Adrenal gland (tissue), 12 donors: ENCODE measurements around the gene ZNF763. TPM values are rescaled to one million over a fixed set of nuclear protein-coding genes. Genes with fewer than 3 reads are reported as not detected.

ENCODE experiments used
- polyA plus RNA-seq, 3 donors: library from polyadenylated mRNA; stranded (reverse); fragments of 200-250 nt in 2 of 3; fragments of 350-450 nt in 1 of 3; fragmentation: Illumina TruSeq in 1 of 3; extraction: RNeasy Lipid Tissue Mini Kit (QIAGEN cat#74804) in 1 of 3; gene quantifications; one replicate each; pipeline ENCODE4 v1.2.3, GENCODE V29; 2013 to 2014
- small RNA-seq, 2 donors: library from RNA; depleted of rRNA; stranded (forward); fragments of <200 nt; gene quantifications; one replicate each; pipeline ENCODE3, GENCODE V24; 2016
- total RNA-seq, 9 donors: library from RNA; depleted of rRNA in 4 of 9; stranded (reverse); fragments of >200 nt in 4 of 9; fragments of 120-200 nt in 1 of 9; fragmentation: NEBNext Ultra II Directional in 1 of 9; extraction: Animal tissue kit (Norgen Biotek cat#: 25700) in 1 of 9; gene quantifications; one replicate each; pipeline versions ENCODE4 v1.1.0 to v1.2.4, GENCODE V29; 2013 to 2023
- donor health status: healthy with polysubstance abuse.
- donor health status: Bipolar disorder and iron deficiency.
- donor health status: DM: yes; HTN: yes; CAD: no.
- donor health status: DM: no; HTN: no; CAD: no.
- donor health status: DM: no; HTN: no; CAD: no.
- donor health status: DM: yes; HTN: yes; CAD: no.

The ZNF763 gene
- total and polyA plus RNA-seq, 12 donors: 1.8 to 11.9 (median 4.5) TPM

Small RNA genes lying within 50 kb of the gene (small RNA-seq; reads per million reads assigned to genes)
- gene RNA5SP464 (0 reads per million in 2 donors), gene RNA5SP465 (0 reads per million in 2 donors)

Other genes with a start within 250 kb of the ZNF763 start
- gene ZNF823, start 226.1 kb upstream of the ZNF763 start, total RNA-seq: 1 to 10 TPM; 2.6 to 9.1 (median 4.7) TPM
- 1 to 10 TPM; 2.8 to 4.7 (median 3.6) TPM for gene ZNF823, start 226.1 kb upstream of the ZNF763 start, polyA plus RNA-seq
- 10 to 100 TPM in 2 of 9 donors, 1 to 10 TPM in 7; 2.8 to 14.2 (median 7.7) TPM for gene ZNF441, start 198.0 kb upstream of the ZNF763 start, total RNA-seq
- 1 to 10 TPM; 4.4 to 9.7 (median 6.5) TPM for gene ZNF441, start 198.0 kb upstream of the ZNF763 start, polyA plus RNA-seq
- gene ZNF491, start 166.5 kb upstream of the ZNF763 start, total RNA-seq: 1 to 10 TPM in 8 of 9 donors, under 1 TPM in 1; 0.24 to 7.2 (median 3.7) TPM
- 1 to 10 TPM; 1.2 to 3.5 (median 2.2) TPM for gene ZNF491, start 166.5 kb upstream of the ZNF763 start, polyA plus RNA-seq
- 10 to 100 TPM in 4 of 9 donors, 1 to 10 TPM in 5; 4.0 to 14.5 (median 9.5) TPM for gene ZNF440, start 150.8 kb upstream of the ZNF763 start, total RNA-seq
- 1 to 10 TPM; 3.4 to 7.3 (median 5.9) TPM for gene ZNF440, start 150.8 kb upstream of the ZNF763 start, polyA plus RNA-seq
- 10 to 100 TPM in 1 of 9 donors, 1 to 10 TPM in 8; 2.5 to 13.1 (median 5.7) TPM for gene ZNF439, start 116.3 kb upstream of the ZNF763 start, total RNA-seq
- 1 to 10 TPM; 4.4 to 9.8 (median 6.3) TPM for gene ZNF439, start 116.3 kb upstream of the ZNF763 start, polyA plus RNA-seq
- 100 to 1,000 TPM in 1 of 9 donors, 10 to 100 TPM in 6, 1 to 10 TPM in 2; 5.5 to 138 (median 12.9) TPM for gene ZNF69, start 77.3 kb upstream of the ZNF763 start, total RNA-seq
- gene ZNF69, start 77.3 kb upstream of the ZNF763 start, polyA plus RNA-seq: 10 to 100 TPM in 1 of 3 donors, 1 to 10 TPM in 2; 6.7 to 11.8 (median 6.9) TPM
- 10 to 100 TPM in 5 of 9 donors, 1 to 10 TPM in 4; 5.5 to 19.7 (median 11.7) TPM for gene ZNF700, start 39.9 kb upstream of the ZNF763 start, total RNA-seq
- gene ZNF700, start 39.9 kb upstream of the ZNF763 start, polyA plus RNA-seq: 10 to 100 TPM in 2 of 3 donors, 1 to 10 TPM in 1; 7.9 to 27.3 (median 25.1) TPM
- gene ZNF433, start 70.6 kb downstream of the ZNF763 start, total RNA-seq: 10 to 100 TPM in 1 of 9 donors, 1 to 10 TPM in 8; 3.1 to 21.7 (median 4.4) TPM
- 10 to 100 TPM in 1 of 3 donors, 1 to 10 TPM in 2; 6.5 to 12.3 (median 7.2) TPM for gene ZNF433, start 70.6 kb downstream of the ZNF763 start, polyA plus RNA-seq
- gene ZNF878, start 87.9 kb downstream of the ZNF763 start, total RNA-seq: under 1 TPM in 8 of 9 donors, not detected in 1; 0.25 to 0.68 (median 0.28) TPM
- under 1 TPM; 0.20 to 0.32 (median 0.24) TPM for gene ZNF878, start 87.9 kb downstream of the ZNF763 start, polyA plus RNA-seq
- gene ZNF844, start 99.7 kb downstream of the ZNF763 start, total RNA-seq: 10 to 100 TPM in 3 of 9 donors, 1 to 10 TPM in 6; 5.2 to 14.4 (median 9.9) TPM
- 10 to 100 TPM in 1 of 3 donors, 1 to 10 TPM in 2; 1.2 to 11.2 (median 2.2) TPM for gene ZNF844, start 99.7 kb downstream of the ZNF763 start, polyA plus RNA-seq
- gene ZNF20, start 175.3 kb downstream of the ZNF763 start, total RNA-seq: 1 to 10 TPM; 1.2 to 8.8 (median 4.4) TPM
- gene ZNF20, start 175.3 kb downstream of the ZNF763 start, polyA plus RNA-seq: 1 to 10 TPM; 3.6 to 3.9 (median 3.7) TPM
- 10 to 100 TPM in 2 of 9 donors, 1 to 10 TPM in 7; 5.1 to 14.1 (median 8.8) TPM for gene ZNF625, start 191.7 kb downstream of the ZNF763 start, total RNA-seq
- gene ZNF625, start 191.7 kb downstream of the ZNF763 start, polyA plus RNA-seq: 1 to 10 TPM; 1.7 to 7.2 (median 4.5) TPM
- 10 to 100 TPM in 8 of 9 donors, 1 to 10 TPM in 1; 5.8 to 19.8 (median 11.7) TPM for gene ZNF136, start 198.1 kb downstream of the ZNF763 start, total RNA-seq
- 1 to 10 TPM; 5.1 to 9.9 (median 5.9) TPM for gene ZNF136, start 198.1 kb downstream of the ZNF763 start, polyA plus RNA-seq